Measurements from ENCODE around the gene TNFRSF18.

Gene TNFRSF18

DNA sequence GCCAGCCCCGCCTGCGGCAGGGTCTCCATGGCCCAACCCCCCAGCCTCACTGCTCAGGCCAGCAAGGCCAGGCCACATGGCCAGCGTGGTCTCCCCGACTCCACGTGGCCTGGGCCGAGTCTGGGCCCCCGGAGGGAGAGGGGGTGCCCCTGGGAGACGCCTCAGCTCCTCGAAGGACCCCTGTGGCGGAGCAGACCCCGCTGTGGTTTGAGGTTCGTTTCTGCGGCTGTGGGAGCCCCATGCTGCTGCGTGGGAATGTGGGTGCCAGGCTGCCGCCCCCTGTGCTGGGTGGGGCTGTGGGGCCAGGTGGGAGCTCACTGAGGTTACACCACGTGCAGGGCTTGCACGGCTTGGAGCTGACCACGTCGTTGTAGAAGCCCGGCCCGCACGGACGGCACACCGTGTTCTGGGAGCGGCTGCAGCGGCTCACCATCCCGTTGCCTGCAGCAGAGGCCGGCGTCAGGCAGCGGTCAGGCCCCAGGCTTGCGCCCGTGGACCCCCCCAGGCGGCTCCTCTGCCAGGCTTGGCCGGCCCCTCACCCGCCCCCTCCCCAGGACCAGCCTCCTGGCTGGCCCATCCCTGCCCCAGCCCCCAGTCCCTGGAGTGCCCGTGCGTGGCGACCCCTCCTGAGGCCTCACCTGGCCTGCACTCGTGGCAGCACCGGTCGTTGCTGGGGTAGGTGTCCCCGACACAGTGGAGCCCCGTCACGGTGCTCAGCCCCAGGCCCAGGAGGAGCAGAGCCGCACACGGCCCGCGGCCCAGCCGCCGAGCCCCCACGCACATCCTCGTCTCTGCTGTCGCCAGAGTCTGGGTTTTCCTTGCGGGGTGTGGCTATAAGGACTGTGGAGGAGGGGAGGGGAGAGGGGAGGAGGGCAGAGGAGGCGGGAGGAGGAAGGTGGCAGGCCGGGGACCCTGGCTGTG, 7.2 kb upstream of the TNFRSF18 start, which contains the start of gene TNFRSF4:
TNFRSF4 (minus strand) TSS at position 809 of the 921 bp plus-strand sequence; CDS start at position 783, 26 bp downstream.
- no peak for DNase-seq (ENCODE audit: extremely low read depth in 1 of 2, low read depth in 1 of 2)

DNA sequence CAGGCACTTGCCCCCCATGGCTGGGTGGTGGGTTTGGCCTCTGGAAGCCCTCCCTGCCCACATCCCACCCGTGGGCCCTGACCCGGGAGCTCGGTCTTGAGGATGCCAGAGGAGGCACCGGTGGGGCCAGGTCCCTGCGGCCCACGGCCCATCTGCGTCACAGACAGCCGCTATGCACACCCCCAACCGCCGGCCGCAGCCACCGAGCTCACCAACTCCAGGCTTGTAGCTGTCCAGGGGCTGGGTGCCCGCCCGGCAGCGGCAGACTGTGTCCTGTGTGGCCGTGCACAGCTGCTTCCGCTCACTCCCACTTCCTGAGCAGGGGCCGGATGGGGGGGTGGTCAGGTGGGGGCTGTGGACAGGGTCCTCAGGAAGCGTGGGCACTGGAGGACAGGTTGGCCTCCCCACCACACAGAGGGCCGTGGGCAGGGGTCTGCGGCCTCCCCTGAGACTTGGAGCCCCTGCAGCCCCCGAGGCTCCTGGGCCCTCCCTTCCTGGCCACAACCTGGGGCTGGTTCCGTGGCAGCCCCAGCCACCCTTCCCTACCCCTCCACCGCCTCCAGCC, 6.5 kb upstream of the TNFRSF18 start:
- peak in 1 of 2 donors; percentile 39 for DNase-seq (ENCODE audit: extremely low read depth in 1 of 2, low read depth in 1 of 2)

DNA sequence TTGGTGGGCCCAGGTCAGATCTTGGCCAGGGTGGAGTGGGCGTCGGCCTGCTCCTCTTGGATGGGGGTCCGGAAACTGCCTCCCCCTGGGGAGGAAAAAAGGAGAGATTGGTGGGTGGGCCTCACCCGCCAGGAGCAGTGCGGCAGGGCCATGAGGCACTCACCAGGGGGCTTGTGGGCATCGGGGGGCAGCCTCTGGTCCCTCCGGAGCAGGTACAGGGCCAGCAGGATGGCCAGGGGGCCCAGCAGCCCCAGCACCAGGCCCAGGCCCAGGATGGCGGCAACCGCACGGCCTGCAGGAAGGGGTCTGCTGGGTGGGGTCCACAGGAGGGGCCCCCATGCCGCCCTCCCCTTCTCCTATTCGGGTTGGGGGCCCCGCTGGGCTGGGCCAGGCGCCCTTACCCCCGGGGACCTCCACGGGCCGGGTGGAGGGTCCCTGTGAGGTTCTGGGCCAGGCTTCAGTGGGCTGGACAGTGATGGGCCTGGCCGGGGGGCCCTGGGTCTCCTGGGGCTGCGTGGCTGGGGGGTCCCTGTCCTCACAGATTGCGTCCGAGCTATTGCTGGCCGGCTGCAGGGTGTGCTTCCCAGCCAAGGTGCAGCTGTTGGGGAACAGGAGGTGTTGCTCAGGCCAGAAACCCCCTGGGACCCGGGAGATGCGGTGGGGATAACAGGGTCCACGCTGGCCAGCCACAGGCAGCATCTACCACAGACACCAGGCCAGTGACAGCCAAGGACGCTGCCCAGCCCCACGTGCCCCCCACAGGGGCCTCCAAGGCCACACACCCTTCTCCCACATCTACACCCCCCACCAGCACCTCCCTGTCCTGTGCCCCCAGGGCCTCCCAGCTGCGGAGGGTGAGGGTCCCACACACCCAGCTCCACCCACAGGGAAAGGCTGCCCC, 5.4 kb upstream of the TNFRSF18 start:
- DNase-seq (ENCODE audit: extremely low read depth in 1 of 2, low read depth in 1 of 2): no peak

DNA sequence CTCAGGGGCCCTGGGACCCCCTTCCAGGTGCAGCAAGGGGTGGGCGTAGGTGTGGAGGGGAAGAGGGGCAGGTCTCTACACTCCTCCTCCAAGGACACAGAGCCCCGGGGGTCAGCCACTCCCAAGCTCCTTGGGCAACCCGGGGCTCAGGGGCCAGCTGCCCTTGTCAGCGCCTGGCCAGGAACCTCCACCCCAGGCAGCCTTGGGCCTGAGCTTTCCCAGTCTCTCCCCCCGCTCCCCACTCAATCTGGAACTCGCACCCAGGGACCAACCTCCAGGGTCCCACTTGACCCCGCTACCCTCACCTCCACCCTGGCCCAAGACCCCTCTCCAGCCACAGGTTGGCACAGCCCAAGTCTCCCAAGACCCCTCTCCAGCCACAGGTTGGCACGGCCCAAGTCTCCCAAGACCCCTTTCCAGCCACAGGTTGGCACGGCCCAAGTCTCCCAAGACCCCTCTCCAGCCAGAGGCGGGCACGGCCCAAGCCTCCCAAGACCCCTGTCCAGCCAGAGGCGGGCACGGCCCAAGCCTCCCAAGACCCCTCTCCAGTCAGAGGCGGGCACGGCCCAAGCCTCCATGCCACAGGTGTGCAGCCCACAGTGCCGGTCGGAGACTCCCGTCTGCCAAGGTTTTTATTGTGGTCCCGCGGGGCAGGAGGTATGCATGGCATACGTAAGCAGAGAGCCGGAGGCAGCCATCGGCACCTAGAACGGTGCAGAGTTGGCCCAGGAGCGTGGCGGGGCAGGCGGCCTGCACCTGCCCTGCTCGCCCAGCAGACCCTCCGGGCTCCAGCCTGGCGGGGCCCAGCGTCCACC, 4.5 kb upstream of the TNFRSF18 start:
- no peak for DNase-seq (ENCODE audit: extremely low read depth in 1 of 2, low read depth in 1 of 2)

DNA sequence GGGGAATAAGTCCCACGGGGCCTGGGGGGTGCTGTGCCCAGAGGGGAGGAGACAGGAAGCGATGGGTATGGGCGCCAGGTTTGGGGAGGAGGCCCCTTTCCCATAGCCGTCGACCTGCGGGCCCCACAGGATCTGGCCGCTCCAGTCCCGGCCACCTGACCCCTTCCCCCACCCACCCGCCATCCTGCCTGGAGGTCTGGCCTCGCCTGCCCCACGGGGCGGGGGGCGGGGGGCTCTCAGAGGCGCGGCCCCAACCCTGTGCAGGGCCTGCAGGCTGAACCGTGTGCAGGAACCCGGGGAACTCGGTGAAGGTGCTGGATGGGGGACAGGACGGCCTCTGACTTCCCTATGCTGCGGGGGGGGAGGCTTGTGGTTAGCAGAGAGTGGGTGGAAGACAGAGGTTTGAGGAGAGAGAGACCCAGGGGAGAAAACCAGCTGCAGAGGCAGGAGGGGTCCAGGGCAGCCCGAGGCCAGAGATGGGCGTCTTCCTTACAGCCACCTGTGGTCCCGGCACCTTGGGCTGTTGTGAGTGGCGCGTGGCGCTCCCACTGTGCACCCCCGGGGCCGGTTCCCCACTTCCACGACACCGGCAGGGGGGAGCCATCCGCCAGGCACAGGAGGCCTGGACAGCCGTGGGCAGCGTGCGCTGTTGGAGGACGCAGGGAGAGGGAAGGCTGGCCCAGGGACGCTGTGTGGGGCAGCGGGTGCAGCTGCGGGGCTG, 2.5 kb upstream of the TNFRSF18 start:
- DNase-seq (ENCODE audit: extremely low read depth in 1 of 2, low read depth in 1 of 2): no peak

DNA sequence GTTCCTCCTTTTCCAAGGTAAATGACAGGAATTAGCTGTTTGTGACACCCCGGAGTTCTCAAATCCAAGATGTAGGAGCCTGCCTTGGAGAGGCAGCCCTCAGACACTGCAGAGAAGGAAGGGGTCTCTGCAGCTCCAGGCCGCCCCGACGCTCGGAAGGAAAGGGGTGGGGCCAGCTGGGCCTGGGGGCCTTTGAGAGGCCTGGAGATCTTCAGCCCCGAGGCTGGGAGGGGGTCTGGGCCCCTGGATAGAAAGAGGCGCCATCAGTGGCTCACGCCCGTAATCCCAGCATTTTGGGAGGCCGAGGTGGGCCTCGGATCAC, 1.1 kb upstream of the TNFRSF18 start:
- DNase-seq (ENCODE audit: extremely low read depth in 1 of 2, low read depth in 1 of 2): no peak

DNA sequence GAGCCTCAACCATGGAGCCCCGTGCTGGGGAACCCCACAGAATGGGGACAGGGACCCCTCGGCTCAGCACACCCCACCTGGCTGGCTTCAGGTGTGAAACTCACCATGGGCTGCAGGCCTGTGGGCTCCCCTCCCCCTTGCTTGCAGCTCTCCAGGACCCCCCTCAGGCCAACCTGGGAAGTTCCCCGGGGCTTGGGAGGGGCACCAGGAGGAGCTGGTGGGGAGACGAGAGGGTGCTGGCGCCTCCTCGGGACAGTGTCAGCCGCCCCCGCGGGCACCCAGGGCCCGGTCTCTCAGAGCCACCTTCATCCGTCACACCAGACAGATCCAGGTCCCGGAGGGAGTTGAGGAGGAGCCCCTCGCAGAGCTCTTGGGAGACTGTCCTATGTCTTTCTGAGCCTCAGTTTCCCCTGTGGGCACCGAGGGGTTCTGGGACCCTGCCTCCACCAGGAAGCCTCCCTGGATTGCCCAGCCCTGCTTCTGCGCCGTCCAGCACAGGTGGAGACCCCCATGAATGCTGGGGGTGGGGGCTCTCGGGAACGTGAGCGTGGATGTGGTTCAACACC, 657 bp upstream of the TNFRSF18 start:
- DNase-seq (ENCODE audit: extremely low read depth in 1 of 2, low read depth in 1 of 2): no peak

DNA sequence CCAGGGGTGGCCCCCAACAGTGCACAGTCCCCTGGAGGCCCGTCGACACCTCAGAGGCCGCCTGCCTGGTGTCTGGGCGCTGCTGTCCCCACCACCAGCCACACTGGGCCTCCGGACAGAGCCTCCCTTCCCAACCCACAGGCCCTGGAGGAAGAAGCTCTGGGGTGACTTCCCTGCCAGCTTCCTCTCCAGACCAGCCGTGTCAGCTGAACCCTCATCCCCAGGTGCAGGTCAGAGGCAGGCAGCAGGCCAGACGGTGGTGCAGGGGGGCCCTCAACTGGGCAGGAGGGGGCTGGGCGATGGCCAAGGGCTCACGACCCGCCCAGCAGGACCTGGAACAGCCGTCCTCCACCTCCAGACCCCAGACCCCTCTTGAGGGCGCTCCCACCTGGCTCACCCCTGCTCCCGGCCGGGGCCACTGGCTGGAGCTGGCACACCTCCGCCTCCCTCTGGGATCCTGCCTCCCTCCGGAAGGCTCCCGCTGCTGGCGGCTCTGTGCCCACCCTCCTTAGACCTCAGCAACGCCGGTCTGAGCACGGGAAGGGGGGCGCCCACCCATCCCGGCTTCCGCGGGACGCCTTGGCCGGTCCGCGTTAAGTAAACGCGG, 520 bp downstream of the TNFRSF18 start:
- no peak for DNase-seq (ENCODE audit: extremely low read depth in 1 of 2, low read depth in 1 of 2)

DNA sequence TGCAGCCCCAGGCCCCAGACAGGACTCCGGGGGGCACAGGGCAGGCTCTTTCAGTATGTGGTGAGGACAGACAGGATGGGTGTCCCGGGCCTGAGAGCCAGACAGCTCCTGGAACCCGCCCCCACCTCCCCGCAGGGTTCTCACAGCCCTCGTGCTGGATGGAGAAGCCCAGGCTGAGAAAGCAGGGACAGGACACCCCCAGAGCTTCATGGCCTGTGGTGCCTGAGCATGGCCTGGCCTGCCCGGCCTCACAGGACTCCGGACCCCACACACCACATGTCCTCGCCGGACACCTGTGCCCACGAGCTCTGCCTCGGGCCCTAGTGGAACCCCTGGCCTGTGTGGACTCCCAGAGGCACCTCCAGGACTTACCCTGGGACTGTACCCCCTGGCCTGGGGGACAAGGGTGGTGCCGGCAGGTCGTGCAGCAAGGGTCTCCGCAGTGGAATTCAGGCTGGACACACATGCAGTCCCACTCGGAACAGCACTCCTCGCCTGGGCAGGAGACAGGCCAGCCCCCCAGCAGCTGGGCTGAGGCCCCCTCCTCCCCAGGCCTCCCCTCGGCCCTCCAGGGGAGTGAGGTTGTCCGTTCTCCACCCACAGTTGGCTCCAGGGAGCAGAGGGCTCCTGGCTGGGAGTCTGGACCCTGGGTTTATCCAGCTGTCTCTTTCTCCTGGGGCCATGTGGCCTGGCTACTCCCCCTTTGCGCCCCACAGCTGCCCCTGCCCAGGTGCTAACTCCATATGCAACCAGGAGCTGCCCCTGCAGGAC, 1.2 kb downstream of the TNFRSF18 start:
- no peak for DNase-seq (ENCODE audit: extremely low read depth in 1 of 2, low read depth in 1 of 2)

DNA sequence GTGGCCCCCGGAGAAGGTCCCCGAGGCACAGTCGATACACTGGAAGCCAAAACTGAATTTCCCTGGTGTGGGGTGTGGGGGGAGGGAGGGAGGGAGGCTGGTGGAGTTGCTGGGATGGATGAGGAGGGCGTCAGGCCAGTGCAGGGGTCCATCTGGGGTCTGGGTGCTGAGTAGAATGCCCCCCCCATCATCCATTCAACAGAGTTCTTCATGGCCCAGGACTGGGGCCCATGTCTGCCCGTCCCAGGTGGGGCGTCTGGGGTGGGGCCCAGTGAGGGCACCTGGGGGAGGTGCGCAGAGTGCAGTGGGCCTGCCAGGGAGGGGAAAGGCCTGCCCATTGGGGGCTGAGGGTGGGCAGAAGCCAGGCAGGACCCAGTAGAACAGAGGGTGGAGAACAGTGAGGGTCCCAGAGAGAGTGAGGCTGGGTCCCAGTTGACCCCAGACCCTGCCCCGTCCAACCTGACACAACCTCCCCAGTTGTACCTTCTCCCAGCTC, 1.9 kb downstream of the TNFRSF18 start:
- DNase-seq (ENCODE audit: extremely low read depth in 1 of 2, low read depth in 1 of 2): no peak

DNA sequence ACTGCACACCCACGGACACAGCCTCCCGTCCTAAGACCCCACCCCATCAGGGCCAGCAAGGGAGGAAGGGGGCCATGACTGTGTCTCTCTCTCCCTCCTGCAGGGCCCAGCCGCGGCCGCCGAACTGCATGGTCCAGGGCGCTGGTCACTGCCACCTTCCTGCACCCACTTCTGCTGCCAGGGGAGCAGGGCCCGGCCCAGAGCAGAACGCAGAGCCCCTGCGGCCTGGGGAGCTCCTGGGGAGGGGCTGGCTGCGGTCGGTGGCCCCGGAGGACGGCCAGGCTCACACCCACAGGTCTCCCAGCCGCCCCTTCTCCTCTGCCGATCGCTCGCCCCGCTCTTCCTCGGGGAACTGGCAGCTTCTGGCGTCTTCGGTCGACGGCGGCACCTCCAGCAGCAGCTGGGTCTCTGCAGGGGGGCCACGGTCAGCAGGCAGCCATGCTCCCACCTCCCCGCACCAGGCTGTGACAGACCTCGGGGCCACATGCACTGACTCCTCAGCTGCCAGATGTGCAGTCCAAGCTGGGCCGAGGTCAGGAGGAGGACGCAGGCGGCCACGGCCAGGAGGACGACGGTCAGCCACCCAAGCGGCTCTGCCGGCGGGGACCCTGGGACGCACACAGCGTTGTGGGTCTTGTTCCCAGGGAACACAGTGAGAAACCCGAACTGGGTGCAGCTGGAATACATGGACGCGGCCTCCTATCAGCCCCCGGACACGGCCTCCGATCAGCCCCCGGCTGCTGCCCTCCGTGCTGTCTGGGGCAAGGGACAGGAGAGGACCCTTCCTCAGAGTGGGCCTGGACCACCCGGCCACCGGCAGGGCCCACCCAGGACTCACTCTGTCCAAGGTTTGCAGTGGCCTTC, 2.6 kb downstream of the TNFRSF18 start:
- DNase-seq (ENCODE audit: extremely low read depth in 1 of 2, low read depth in 1 of 2): no peak

DNA sequence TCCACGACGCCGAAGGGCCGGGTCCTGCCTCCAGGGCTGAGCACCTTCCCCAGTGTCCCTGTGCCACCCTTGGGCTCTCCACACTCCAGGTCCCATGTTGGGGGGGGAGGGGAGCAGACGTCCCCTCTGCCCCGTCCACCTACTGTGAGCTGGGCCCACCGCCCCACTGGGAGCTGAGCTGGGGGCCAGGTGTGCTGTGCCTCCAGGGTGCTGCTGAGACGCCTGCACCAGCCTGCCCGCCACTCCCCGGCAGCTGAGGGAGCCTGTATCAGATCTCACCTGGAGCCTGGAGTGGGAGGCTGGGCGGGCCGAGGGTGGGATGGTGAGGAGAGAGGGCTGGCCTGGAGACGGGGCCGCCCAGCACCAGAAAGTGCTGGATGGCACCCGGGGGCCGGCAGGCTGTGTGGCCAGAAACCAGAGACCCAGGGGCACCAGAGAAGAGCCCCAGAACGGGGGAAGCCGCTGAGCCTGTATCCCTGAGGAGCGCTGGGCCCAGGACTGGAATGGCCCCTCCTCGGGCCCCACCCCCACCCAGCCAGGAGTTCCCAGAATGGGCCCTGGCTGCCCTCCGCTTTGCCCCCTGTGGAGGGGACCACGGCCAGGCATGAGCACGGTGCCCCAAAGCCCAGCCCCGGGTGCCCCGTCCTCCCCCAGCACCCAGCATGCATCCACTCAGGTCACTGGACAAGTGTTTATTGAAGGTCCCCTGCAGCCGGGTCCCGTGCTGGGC, 3.4 kb downstream of the TNFRSF18 start:
- no peak for DNase-seq (ENCODE audit: extremely low read depth in 1 of 2, low read depth in 1 of 2)

DNA sequence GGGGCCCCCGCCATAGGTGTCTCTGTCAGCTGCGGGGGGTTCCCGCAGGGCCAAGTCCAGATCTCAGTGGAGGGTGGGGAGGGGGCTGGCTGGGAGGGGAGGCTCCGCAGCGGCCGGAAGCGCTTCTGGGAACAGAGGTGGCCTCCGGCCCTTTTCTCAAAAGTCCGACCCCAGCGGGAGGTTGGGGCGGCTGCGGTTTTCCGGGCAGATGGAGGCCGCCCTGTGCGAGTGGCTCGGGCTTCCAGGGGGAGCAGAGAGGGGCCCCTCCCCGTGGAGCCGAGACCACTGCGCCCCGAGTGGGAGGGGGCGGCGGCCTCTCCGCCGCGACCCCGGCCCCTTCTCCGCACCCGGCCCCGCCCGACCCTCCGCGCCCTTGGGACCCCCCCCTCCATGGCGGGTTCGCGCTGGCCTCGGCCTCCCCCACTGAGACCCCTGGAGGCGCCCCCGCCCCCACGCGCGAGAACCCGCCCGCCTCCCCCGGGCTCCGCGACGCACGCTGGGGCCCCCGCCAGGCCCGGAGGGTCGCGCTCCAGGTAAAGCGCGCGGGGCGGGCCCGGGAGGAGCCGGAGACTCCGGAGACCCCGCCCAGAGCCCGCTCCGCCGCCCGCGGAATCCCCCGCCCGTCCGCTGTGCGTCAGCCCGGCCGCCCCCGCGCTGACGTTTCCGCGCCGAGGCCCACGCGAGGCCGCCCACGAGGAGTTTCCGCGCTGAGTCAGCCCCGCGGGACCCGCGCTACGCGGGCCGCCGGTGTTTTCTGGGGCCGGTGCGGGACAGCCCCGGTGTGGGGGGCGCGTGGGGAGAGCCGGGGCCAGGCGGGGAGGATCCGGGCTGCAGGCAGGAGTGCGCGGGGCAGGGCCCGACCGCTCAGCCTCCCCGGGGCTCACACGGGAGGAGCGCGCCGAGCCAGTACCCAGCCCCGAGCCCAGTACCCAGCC, 5.2 kb downstream of the TNFRSF18 start:
- peak; percentile 78 to 82 for DNase-seq (ENCODE audit: extremely low read depth in 1 of 2, low read depth in 1 of 2)

DNA sequence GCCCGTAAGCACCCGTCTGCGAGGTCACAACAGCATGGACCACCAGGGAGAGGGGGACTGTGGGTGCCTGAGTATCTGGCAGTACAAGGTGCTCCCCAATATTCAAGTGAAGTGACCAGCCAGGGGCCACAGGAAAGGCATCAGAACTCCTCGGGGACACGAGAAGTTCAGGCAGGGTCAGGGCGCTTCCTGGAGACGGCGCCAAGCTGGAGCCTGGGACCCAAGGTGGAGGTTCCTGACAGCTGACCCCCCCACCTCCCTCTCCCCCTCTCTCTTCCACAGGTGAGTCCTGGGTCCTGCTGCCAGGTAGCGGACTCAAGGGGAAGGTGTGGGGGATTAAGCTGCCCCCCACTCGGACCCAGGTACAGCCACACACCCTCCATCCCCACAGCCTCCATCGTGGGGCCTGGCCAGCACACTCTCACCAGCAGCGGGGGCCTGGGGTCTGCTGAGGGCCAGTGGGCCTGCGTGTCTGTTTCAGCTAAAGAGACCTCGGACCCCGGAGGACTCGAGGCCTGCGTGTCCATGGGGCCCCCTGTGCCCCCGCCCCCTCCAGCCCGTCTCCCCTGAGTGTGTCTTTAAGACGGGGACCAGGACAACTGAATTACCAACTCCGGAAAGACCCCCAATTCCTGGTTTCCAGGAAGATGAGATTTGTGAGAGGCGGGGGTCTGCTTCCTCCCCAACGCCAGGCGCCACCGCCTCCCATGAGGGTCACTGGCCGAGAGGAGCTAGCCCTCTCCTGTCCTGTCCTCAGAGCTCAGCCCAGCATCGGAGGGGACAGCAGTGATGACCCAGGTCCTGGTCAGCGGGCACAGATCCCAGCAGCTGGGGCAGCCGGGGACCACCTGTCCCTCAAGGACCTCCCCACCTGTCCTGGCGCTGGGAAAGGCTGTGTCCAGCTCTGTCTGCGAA, 6.2 kb downstream of the TNFRSF18 start:
- DNase-seq (ENCODE audit: extremely low read depth in 1 of 2, low read depth in 1 of 2): no peak

Data from stimulated activated CD8-positive, alpha-beta memory T cell treated with anti-CD3 and anti-CD28 coated beads, Interleukin-7, amount 100 ng/mL, for 48 hours (primary cell).